Keratinocyte (primary cell): Measurements from ENCODE around the gene DENND6B.

Experiments
- CTCF ChIP-seq, 3 experiments: IDR thresholded peaks in 1 of 3; conservative IDR thresholded peaks in 1 of 3; optimal IDR thresholded peaks in 1 of 3; 2 replicates in 2 of 3; 3 replicates in 1 of 3; pipeline versions ENCODE3 to v1.5.1; 2011; ENCODE audit warnings: low read length in 3 of 3, mild to moderate bottlenecking in 3 of 3, moderate library complexity in 2 of 3, control low read depth in 1 of 3, inconsistent platforms in 1 of 3; ENCODE audit not compliant: insufficient read depth in 2 of 3; ENCODE audit errors: extremely low read depth in 1 of 3
- EZH2 ChIP-seq: IDR thresholded peaks from one replicate; pipeline ENCODE4 v1.6.1; 2012; ENCODE audit warnings: inconsistent platforms, mild to moderate bottlenecking, low read length, moderate library complexity

DNA sequence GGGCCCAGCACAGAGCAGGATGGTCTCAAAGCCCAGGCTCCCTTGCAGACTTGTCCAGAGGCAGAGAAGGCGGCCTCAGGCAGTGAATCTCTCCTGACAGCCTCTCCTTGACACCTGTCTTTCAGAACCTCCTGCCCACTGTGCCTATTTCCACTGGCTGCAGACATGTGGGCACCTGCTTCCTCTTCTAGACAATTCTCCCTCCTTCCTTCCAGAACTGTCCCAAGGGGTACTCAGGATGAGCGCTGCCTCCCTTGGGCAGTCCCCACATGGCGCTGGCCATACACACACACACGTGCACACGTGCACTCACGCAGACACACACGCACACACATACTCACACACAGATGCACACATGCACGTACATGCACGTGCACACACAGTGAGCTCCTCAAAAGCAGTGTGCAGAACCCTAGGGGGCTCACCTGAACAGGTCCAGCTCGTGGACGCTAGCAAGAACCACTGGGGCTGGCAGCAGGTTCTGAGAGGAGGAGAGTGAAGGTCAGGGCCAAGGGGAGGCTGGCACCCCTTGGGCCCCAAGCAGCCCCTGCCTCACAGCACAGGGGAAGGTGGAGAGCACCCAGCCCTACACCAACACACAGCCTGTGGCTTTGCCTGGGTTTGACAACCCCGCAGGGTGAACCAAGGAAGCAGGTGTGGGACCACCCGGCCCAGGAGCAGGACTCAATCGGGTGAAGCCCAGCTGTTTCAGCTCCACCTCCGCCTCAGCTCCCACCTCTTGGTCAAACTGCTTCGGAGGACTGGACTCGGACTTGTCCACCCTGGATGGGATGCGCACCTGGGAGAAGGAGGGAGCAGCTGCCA is 11.3 kb downstream of the DENND6B start:
- TF ChIP-seq CTCF (optimal IDR thresholded peaks at IDR 0.05 in 1 of 3, IDR thresholded peaks at IDR 0.05 in 1 of 3, conservative IDR thresholded peaks at IDR 0.05 in 1 of 3; ENCODE audit: extremely low read depth in 1 of 3, insufficient read depth in 2 of 3, low read length in 3 of 3): no peak
- no peak for TF ChIP-seq EZH2
